Bronchial epithelial cell (primary cell): Measurements from ENCODE around the gene WDR7. TPM values are rescaled to one million over a fixed set of nuclear protein-coding genes. Genes with fewer than 3 reads are reported as not detected.

Source experiments
- DNase-seq: peaks from one replicate; pipeline ENCODE4 v3.0.0-alpha.2; 2010; ENCODE audit warnings: low read depth
- FAIRE-seq: peaks from 2 replicates; lab custom pipeline; 2011; peaks lifted over from hg19 to GRCh38; lab: Jason Lieb, UNC
- H3K27me3 ChIP-seq: 2 replicates; pipeline ENCODE4 v1.5.1; 2011; ENCODE audit warnings: low read length; ENCODE audit not compliant: control insufficient read depth, insufficient read depth
- H3K36me3 ChIP-seq: 2 replicates; pipeline ENCODE4 v1.5.1; 2011; ENCODE audit warnings: low read length; ENCODE audit not compliant: control insufficient read depth, insufficient read depth
- H3K4me3 ChIP-seq: 2 replicates; pipeline ENCODE4 v1.5.1; 2011; ENCODE audit warnings: mild to moderate bottlenecking, low read depth, low read length, control low read depth
- total RNA-seq: library from RNA; depleted of rRNA; stranded (reverse); fragments of >200 nt; gene quantifications from 2 replicates; pipeline ENCODE4 v1.2.1, GENCODE V29; 2014
- TF ChIP-seq, protein P1 (sequence below): IDR thresholded peaks from 2 replicates; pipeline ENCODE4 v1.5.1; 2011; ENCODE audit warnings: mild to moderate bottlenecking, moderate library complexity, low read length, control low read depth, inconsistent platforms; ENCODE audit not compliant: insufficient read depth, severe bottlenecking

WDR7 gene
- total RNA-seq, 1 donor from 2014 or later = 14.5 TPM

- no peak for DNase-seq
- TF ChIP-seq, protein P1, sequence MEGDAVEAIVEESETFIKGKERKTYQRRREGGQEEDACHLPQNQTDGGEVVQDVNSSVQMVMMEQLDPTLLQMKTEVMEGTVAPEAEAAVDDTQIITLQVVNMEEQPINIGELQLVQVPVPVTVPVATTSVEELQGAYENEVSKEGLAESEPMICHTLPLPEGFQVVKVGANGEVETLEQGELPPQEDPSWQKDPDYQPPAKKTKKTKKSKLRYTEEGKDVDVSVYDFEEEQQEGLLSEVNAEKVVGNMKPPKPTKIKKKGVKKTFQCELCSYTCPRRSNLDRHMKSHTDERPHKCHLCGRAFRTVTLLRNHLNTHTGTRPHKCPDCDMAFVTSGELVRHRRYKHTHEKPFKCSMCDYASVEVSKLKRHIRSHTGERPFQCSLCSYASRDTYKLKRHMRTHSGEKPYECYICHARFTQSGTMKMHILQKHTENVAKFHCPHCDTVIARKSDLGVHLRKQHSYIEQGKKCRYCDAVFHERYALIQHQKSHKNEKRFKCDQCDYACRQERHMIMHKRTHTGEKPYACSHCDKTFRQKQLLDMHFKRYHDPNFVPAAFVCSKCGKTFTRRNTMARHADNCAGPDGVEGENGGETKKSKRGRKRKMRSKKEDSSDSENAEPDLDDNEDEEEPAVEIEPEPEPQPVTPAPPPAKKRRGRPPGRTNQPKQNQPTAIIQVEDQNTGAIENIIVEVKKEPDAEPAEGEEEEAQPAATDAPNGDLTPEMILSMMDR = no peak
- FAIRE-seq = no peak
- Histone ChIP-seq H3K27me3 (no peaks in the 10 kb centered on the region), H3K36me3 (no peaks in the 10 kb centered on the region), H3K4me3 (no peak overlapping the region)
These were observed 276.6 kb downstream of the WDR7 start for GRCh38 chr18:56927786-56928185.

DNA sequence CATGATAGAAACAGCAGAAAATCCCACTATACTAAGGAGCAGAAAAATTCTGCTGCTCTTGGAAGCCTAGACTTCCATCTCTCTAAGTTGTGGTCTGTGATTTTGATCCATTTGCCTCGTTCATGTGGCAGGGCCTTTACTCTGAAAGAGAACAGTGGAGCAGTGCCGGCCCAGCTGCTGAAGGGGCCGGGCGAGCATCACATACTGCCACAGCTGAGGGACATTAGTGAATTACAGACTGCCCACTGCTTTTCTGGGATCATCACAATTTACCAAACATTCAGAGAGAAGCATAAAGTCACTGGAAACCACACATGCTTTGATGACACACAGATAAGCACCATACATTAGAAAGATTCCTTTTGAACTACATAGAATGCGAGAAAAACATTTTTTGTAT, 278.7 kb downstream of the WDR7 start:
- DNase-seq (no peak), FAIRE-seq (no peak)
- TF ChIP-seq, protein P1 = no peak
- Histone ChIP-seq H3K36me3 (no peaks in the 10 kb centered on the region), H3K4me3 (no peak overlapping the region), H3K27me3 (no peaks in the 10 kb centered on the region)

GRCh38 chr18:56933472-56933871, 282.3 kb downstream of the WDR7 start:
- TF ChIP-seq, protein P1 = no peak
- no peaks in the 10 kb centered on the region for H3K36me3 ChIP-seq
- FAIRE-seq = no peak
- no peak overlapping the region for H3K4me3 ChIP-seq
- DNase-seq = no peak
- H3K27me3 ChIP-seq = no peaks in the 10 kb centered on the region

DNA sequence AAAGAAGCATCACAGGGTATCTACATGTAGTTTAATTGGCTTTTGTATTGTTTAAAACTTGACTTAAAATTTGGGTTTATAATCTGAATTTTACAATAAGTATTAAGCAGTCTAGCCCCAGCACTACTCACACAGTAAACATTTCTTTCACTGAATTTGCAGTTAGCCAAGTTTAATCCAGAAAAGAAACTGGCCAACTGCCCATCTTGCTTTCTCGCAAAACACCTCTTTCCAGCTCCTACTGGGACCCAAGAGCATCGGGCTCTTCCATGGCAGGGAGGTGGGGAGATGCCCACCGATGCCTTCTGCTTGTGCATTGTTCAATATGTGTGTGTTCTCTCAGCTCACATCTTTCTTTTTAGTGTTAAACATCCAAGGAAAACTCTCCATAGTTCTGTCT, 283.0 kb downstream of the WDR7 start:
- H3K36me3 ChIP-seq = no peaks in the 10 kb centered on the region
- no peak overlapping the region for H3K4me3 ChIP-seq
- FAIRE-seq (no peak), DNase-seq (no peak)
- TF ChIP-seq, protein P1 = no peak
- H3K27me3 ChIP-seq = no peaks in the 10 kb centered on the region

DNA sequence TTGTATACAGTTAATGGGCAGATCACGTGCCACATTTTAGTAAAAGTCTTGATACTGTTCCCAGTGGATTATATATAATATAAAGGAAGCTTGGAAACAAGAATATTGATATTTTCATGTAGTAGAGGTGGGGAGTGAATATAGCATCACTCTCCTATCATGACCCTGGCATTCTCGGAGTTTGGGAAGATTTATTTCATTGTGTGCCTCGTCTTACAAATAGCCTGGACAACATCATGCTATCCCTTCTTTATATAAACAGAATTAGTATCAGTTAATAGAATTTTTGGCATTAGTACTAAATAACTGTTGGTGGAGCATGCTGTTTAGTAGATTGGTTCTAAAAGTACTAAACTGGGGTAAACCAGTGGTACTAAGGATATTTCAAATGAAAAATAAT, 283.7 kb downstream of the WDR7 start:
- no peak overlapping the region for H3K4me3 ChIP-seq
- no peak for DNase-seq
- TF ChIP-seq, protein P1 = no peak

DNA sequence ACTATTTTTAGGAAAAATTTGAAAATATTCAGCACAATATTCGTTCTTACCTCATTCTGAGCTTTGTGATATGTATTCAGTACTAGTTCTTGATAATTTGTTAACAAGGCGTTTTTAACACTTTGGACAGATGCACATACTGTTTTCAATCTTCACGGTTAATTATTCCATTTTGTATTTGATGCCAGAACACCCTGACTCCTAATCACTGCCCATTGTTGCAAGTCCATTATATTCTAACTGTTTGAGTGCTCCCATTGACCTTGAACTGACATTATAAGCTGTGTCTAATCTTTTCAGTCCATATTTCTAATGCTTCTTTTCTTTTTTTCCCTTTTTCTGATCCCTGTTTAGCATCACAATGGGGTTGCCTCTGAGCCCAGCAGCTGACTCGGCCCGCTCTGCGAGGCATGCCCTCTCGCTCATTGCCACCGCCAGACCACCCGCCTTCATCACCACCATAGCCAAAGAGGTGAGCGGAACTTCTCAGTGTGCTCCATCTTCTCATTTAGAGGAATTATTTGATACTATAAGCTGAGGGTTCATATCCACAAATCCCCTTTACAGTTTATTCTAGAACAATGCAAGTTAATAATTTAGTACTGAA, 284.4 kb downstream of the WDR7 start:
- H3K4me3 ChIP-seq = no peak overlapping the region
- TF ChIP-seq, protein P1 = no peak
- DNase-seq (no peak), FAIRE-seq (no peak)
- no peaks in the 10 kb centered on the region for H3K27me3 ChIP-seq
- H3K36me3 ChIP-seq = no peaks in the 10 kb centered on the region

More for the DNA sequence above, 283.7 kb downstream of the WDR7 start:
- no peak for FAIRE-seq
- H3K36me3 ChIP-seq = no peaks in the 10 kb centered on the region
- H3K27me3 ChIP-seq = no peaks in the 10 kb centered on the region
